Colon (tissue), 2 donors: Measurements from ENCODE around the gene HSD17B11.
"Not testable (repeated sequence)": the region's sequence is repeated elsewhere in the genome, so short reads cannot be mapped to it uniquely, and the experiment has no call there.

Source experiments
- FAIRE-seq: peaks from 2 replicates; lab custom pipeline; 2012; peaks lifted over from hg19 to GRCh38; lab: Jason Lieb, UNC
- donor health status: control.
- donor health status: control.

The HSD17B11 gene

GRCh38 chr4:87405211-87405820, 14.3 kb upstream of the HSD17B11 start:
- no peak for FAIRE-seq

GRCh38 chr4:87403732-87404131, 12.7 kb upstream of the HSD17B11 start:
- not testable (repeated sequence) for FAIRE-seq

- FAIRE-seq = no peak
These were observed 9.0 kb upstream of the HSD17B11 start for GRCh38 chr4:87399954-87400353.

- no peak for FAIRE-seq
These were observed 8.2 kb upstream of the HSD17B11 start for GRCh38 chr4:87399148-87399547.

- not testable (repeated sequence) for FAIRE-seq
These were observed 4.9 kb upstream of the HSD17B11 start for GRCh38 chr4:87395851-87396250.

GRCh38 chr4:87395073-87395472, 4.1 kb upstream of the HSD17B11 start:
- FAIRE-seq = not testable (repeated sequence)

GRCh38 chr4:87392183-87392582, 1.2 kb upstream of the HSD17B11 start:
- no peak for FAIRE-seq

GRCh38 chr4:87391576-87392054, 627 bp upstream of the HSD17B11 start:
- peak; percentile 69 for FAIRE-seq

GRCh38 chr4:87390551-87390890, 467 bp downstream of the HSD17B11 start:
- no peak for FAIRE-seq

- not testable (repeated sequence) for FAIRE-seq
These were observed 933 bp downstream of the HSD17B11 start for GRCh38 chr4:87390055-87390454.

GRCh38 chr4:87388901-87389300, 2.1 kb downstream of the HSD17B11 start:
- FAIRE-seq = no peak

- no peak for FAIRE-seq
These were observed 3.8 kb downstream of the HSD17B11 start for GRCh38 chr4:87387237-87387636.

- FAIRE-seq = not testable (repeated sequence)
These were observed 6.4 kb downstream of the HSD17B11 start for GRCh38 chr4:87384466-87385132.

- no peak for FAIRE-seq
These were observed 8.1 kb downstream of the HSD17B11 start for GRCh38 chr4:87382931-87383330.

GRCh38 chr4:87382116-87382515, 8.9 kb downstream of the HSD17B11 start:
- FAIRE-seq = no peak

GRCh38 chr4:87377816-87378215, 13.2 kb downstream of the HSD17B11 start:
- FAIRE-seq = no peak

GRCh38 chr4:87375719-87376291, 15.2 kb downstream of the HSD17B11 start:
- no peak for FAIRE-seq

GRCh38 chr4:87370068-87370467, 20.9 kb downstream of the HSD17B11 start:
- no peak for FAIRE-seq

- FAIRE-seq = peak; percentile 53
These were observed 24.3 kb downstream of the HSD17B11 start for GRCh38 chr4:87366521-87367162.

- FAIRE-seq = no peak
These were observed 25.6 kb downstream of the HSD17B11 start for GRCh38 chr4:87365348-87365747.

- no peak for FAIRE-seq
These were observed 27.4 kb downstream of the HSD17B11 start for GRCh38 chr4:87363552-87363951.

GRCh38 chr4:87360338-87360935, 30.6 kb downstream of the HSD17B11 start:
- no peak for FAIRE-seq

GRCh38 chr4:87359258-87359657, 31.7 kb downstream of the HSD17B11 start:
- FAIRE-seq = no peak
